ENCODE results near the gene IER3. TPM values are rescaled to one million over a fixed set of nuclear protein-coding genes. Genes with fewer than 3 reads are reported as not detected.

Gene IER3
- total and polyA plus RNA-seq, 2 of the 13 experiments (the other 11 are each of a cell fraction or from before 2014, with no cell fraction given), result 51.1 to 131 TPM

- TF ChIP-seq, protein P1, sequence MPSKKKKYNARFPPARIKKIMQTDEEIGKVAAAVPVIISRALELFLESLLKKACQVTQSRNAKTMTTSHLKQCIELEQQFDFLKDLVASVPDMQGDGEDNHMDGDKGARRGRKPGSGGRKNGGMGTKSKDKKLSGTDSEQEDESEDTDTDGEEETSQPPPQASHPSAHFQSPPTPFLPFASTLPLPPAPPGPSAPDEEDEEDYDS (CRISPR knock-in tag; IDR thresholded peaks at IDR 0.05), result peak; percentile 12; the same call in 1 of the 2 replicates
- TF ChIP-seq PHF5A (CRISPR knock-in tag; IDR thresholded peaks at IDR 0.05; ENCODE audit: low read depth, unreplicated experiment), result no peak
These were observed 49.3 kb upstream of the IER3 start (continued) for GRCh38 chr6:30793521-30794194.

GRCh38 chr6:30792786-30793185 is 48.4 kb upstream of the IER3 start:
- Histone ChIP-seq H2AFZ (ENCODE audit: low read length) (no peak overlapping the region), H3K27ac (ENCODE audit: extremely low read length, insufficient read depth, low read length) (no peak overlapping the region), H3K9ac (ENCODE audit: insufficient read depth, low read depth, low read length) (no peak overlapping the region), H3K4me2 (ENCODE audit: low read depth, low read length) (no peak overlapping the region), H4K20me1 (ENCODE audit: insufficient read depth, low read length) (no peaks in the 10 kb centered on the region), H3K4me1 (ENCODE audit: insufficient read depth, low read length) (peaks cover 73% of the 10 kb centered on the region), H3K27me3 (ENCODE audit: control insufficient read depth in 1 of 2, insufficient read depth in 2 of 2, low read length in 2 of 2) (no peaks in the 10 kb centered on the region), H3K4me3 (replicated peaks in 1 of 3; ENCODE audit: insufficient read depth in 1 of 3, low read depth in 2 of 3, low read length in 3 of 3) (no peak overlapping the region), H3K79me2 (ENCODE audit: insufficient read depth, low read length) (no peaks in the 10 kb centered on the region), H3K9me3 (ENCODE audit: low read length) (no peaks in the 10 kb centered on the region), H3K36me3 (replicated peaks in 1 of 2; ENCODE audit: control insufficient read depth in 1 of 2, insufficient read depth in 2 of 2, low read length in 2 of 2) (no peaks in the 10 kb centered on the region)
- ChIA-PET CTCF (ENCODE audit: low intra/inter-chr PET ratio, low total read pairs) (no interaction called here), POLR2A (no interaction called here)
- no peak for DNase-seq (ENCODE audit: low spot score)
- no peak for TF ChIP-seq ZNF678 (CRISPR knock-in tag; IDR thresholded peaks at IDR 0.05)
- TF ChIP-seq RARG (CRISPR knock-in tag; IDR thresholded peaks at IDR 0.05; ENCODE audit: low read depth), result no peak
- no peak for TF ChIP-seq HMGXB4 (CRISPR knock-in tag; IDR thresholded peaks at IDR 0.05; ENCODE audit: borderline replicate concordance in 1 of 2, low read depth in 1 of 2)
- no peak for TF ChIP-seq ZBTB1 (CRISPR knock-in tag; IDR thresholded peaks at IDR 0.05; ENCODE audit: borderline replicate concordance)
- no peak for TF ChIP-seq ZNF12 (CRISPR knock-in tag; IDR thresholded peaks at IDR 0.05)
- no peak for TF ChIP-seq TARDBP (CRISPR knock-in tag; IDR thresholded peaks at IDR 0.05)
- no peak for TF ChIP-seq GLI4 (CRISPR knock-in tag; IDR thresholded peaks at IDR 0.05; ENCODE audit: borderline replicate concordance)
- TF ChIP-seq, protein P2, sequence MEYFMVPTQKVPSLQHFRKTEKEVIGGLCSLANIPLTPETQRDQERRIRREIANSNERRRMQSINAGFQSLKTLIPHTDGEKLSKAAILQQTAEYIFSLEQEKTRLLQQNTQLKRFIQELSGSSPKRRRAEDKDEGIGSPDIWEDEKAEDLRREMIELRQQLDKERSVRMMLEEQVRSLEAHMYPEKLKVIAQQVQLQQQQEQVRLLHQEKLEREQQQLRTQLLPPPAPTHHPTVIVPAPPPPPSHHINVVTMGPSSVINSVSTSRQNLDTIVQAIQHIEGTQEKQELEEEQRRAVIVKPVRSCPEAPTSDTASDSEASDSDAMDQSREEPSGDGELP (IDR thresholded peaks at IDR 0.05; ENCODE audit: borderline replicate concordance, low read depth), result no peak
- TF ChIP-seq ZNF331 (CRISPR knock-in tag; IDR thresholded peaks at IDR 0.05), result no peak
- in situ Hi-C loops (cut with HindIII; ENCODE audit: extremely low pct_ligation_motif_present, low pct_unique_long_range_greater_than_20kb), result no loop called here
- no peak for ATAC-seq
- no TSS peak for BruUV-seq (replicated peaks)
- FAIRE-seq, result no peak
- WGBS (ENCODE audit: low lambda C conversion rate), result 96% methylated on average over 2 of the region's 2 CpGs
- intact Hi-C loops (cut with micrococcal nuclease; ENCODE audit: unreplicated experiment), result no loop called here
